ENCODE results near the gene RAB30.
A peak's percentile ranks its signal among the peaks of the same experiment; 100 is the strongest.

Gene RAB30

GRCh38 chr11:82937554-82937953 lies 134.1 kb downstream of the RAB30 start:
- no peak for DNase-seq

- DNase-seq, result no peak
These were observed 135.4 kb downstream of the RAB30 start for GRCh38 chr11:82936261-82936660.

GRCh38 chr11:82932564-82932963 lies 139.1 kb downstream of the RAB30 start:
- DNase-seq, result no peak

- DNase-seq, result no peak
These were observed 141.0 kb downstream of the RAB30 start for GRCh38 chr11:82930734-82931133.

GRCh38 chr11:82930229-82930628 lies 141.5 kb downstream of the RAB30 start:
- DNase-seq, result no peak

GRCh38 chr11:82929121-82929520 lies 142.6 kb downstream of the RAB30 start:
- DNase-seq, result no peak

GRCh38 chr11:82927264-82927880 lies 144.3 kb downstream of the RAB30 start:
- DNase-seq, result peak; percentile 72

- DNase-seq, result no peak
These were observed 147.0 kb downstream of the RAB30 start for GRCh38 chr11:82924522-82925224.
